Smooth muscle cell (in vitro differentiated cells): ENCODE data around the gene PRR5. TPM values are rescaled to one million over a fixed set of nuclear protein-coding genes. Genes with fewer than 3 reads are reported as not detected.

Experiments used
- DNase-seq: peaks from one replicate; lab custom pipeline; 2025; ENCODE audit not compliant: unreplicated experiment; lab: John Stamatoyannopoulos, UW
- H2AFZ ChIP-seq: fragments of 200-600 bp; sonication (generic); 2 replicates; pipeline ENCODE4 v1.6.0; 2016; ENCODE audit warnings: antibody characterized with exemption, low read depth, mild to moderate bottlenecking
- H3F3A ChIP-seq: fragments of 200-600 bp; sonication (generic); 2 replicates; pipeline ENCODE4 v1.6.0; 2017; ENCODE audit warnings: antibody characterized with exemption, low read depth
- H3K27ac ChIP-seq: fragments of 200-600 bp; sonication (generic); 2 replicates; pipeline ENCODE4 v1.5.1; 2016; ENCODE audit warnings: low read depth, mild to moderate bottlenecking
- H3K27me3 ChIP-seq: fragments of 200-600 bp; sonication (generic); 2 replicates; pipeline ENCODE4 v1.6.1; 2016; ENCODE audit warnings: low read depth, mild to moderate bottlenecking
- H3K36me3 ChIP-seq: fragments of 200-600 bp; sonication (generic); 2 replicates; pipeline ENCODE4 v1.5.1; 2016; ENCODE audit warnings: low read depth
- H3K4me1 ChIP-seq: fragments of 200-600 bp; sonication (generic); 2 replicates; pipeline ENCODE4 v1.5.1; 2016; ENCODE audit warnings: low read depth
- H3K4me2 ChIP-seq: fragments of 200-600 bp; sonication (generic); 2 replicates; pipeline ENCODE4 v1.6.0; 2016; ENCODE audit warnings: mild to moderate bottlenecking
- H3K4me3 ChIP-seq: fragments of 200-600 bp; sonication (generic); 2 replicates; pipeline ENCODE4 v1.5.1; 2016; ENCODE audit warnings: mild to moderate bottlenecking
- H3K79me2 ChIP-seq: fragments of 200-600 bp; sonication (generic); 2 replicates; pipeline ENCODE4 v1.6.0; 2016; ENCODE audit warnings: low read depth, mild to moderate bottlenecking
- H3K9ac ChIP-seq: fragments of 200-600 bp; sonication (generic); 2 replicates; pipeline ENCODE4 v1.6.0; 2016; ENCODE audit warnings: low read depth
- H3K9me3 ChIP-seq: fragments of 200-600 bp; sonication (generic); replicated peaks from 2 replicates; pipeline ENCODE4 v1.5.1; 2016; ENCODE audit warnings: low read depth
- H4K20me1 ChIP-seq: fragments of 200-600 bp; sonication (generic); 2 replicates; pipeline ENCODE4 v1.6.0; 2016; ENCODE audit warnings: low read depth
- WGBS: methylation state at CpG from one replicate; pipeline ENCODE4 v1.1.7; 2016; ENCODE audit warnings: low lambda C conversion rate; 5-methylcytosine and 5-hydroxymethylcytosine counted together
- polyA plus RNA-seq: library from polyadenylated mRNA; unstranded; fragments of >200 nt; fragmentation: Nextera tagmentation; extraction: Ambion mirVana; gene quantifications from 2 replicates; pipeline ENCODE4 v1.2.1, GENCODE V29; 2016
- total RNA-seq: library from RNA; depleted of rRNA; stranded (reverse); fragments of >200 nt; gene quantifications from 2 replicates; pipeline ENCODE4 v1.2.3, GENCODE V29; 2014
- TF ChIP-seq, protein P1 (sequence below): fragments of 200-600 bp; sonication (generic); IDR thresholded peaks from 2 replicates; pipeline ENCODE4 v1.5.1; 2017; ENCODE audit warnings: borderline replicate concordance, mild to moderate bottlenecking, antibody characterized with exemption; ENCODE audit not compliant: insufficient read depth, poor library complexity, severe bottlenecking

Gene PRR5
- total and polyA plus RNA-seq, 2 experiments from 2014 or later = 16.3 to 25.5 TPM

DNA sequence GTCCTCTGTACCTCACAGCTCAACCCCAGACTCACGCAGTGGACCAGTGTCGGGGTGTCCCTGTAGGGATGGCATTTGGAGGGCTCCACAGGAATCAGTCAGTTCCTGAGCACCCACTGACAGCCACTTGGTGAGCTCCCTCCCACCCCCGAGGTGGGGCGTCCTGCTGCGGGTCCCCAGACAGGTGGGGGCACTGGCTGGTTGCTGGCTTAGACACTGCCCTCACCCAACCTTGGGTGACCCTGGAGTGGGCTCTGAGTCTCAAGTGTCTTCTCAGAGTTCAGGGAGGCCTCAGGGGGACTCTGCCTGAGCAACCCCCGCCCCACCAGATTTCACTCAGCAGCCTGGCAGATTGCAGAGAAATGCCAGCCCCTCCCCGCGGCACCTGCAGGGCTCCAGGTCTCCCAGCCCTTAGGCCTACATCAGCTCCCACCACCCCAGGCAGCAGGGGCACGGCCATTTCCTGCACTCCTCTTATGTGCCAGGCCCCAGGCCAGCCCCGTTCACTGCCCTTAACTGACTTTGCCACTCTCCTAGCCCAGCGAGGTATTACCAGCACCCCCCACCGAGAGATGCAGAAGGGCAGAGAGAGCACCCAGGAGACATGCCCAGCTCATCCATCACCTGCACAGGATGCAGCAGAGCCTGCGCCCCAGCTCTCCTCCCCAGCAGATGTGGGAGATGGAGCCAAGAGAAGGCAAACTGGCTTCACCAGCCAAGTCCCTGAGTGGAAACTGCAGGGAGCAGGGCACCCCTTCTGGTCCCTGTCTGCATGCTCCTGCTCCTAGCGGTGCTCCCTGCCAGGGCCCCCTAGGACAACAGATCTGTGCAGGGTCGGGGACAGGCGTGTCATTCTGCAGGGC, 2.4 kb downstream of the PRR5 start:
- H3K36me3 ChIP-seq = no peaks in the 10 kb centered on the region
- H3K9ac ChIP-seq = no peak overlapping the region
- no peaks in the 10 kb centered on the region for H3K27me3 ChIP-seq
- H3K27ac ChIP-seq = no peak overlapping the region
- H3K4me3 ChIP-seq = no peak overlapping the region
- no peak for DNase-seq
- no peak overlapping the region for H3K4me2 ChIP-seq
- peaks cover 28% of the 10 kb centered on the region for H3K79me2 ChIP-seq
- H3F3A ChIP-seq = peaks cover 16% of the 10 kb centered on the region
- peaks cover 66% of the 10 kb centered on the region for H4K20me1 ChIP-seq
- TF ChIP-seq, protein P1, sequence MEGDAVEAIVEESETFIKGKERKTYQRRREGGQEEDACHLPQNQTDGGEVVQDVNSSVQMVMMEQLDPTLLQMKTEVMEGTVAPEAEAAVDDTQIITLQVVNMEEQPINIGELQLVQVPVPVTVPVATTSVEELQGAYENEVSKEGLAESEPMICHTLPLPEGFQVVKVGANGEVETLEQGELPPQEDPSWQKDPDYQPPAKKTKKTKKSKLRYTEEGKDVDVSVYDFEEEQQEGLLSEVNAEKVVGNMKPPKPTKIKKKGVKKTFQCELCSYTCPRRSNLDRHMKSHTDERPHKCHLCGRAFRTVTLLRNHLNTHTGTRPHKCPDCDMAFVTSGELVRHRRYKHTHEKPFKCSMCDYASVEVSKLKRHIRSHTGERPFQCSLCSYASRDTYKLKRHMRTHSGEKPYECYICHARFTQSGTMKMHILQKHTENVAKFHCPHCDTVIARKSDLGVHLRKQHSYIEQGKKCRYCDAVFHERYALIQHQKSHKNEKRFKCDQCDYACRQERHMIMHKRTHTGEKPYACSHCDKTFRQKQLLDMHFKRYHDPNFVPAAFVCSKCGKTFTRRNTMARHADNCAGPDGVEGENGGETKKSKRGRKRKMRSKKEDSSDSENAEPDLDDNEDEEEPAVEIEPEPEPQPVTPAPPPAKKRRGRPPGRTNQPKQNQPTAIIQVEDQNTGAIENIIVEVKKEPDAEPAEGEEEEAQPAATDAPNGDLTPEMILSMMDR = no peak
- peaks cover 18% of the 10 kb centered on the region for H3K4me1 ChIP-seq
- WGBS = 97% methylated on average over 15 of the region's 16 CpGs
- H2AFZ ChIP-seq = no peak overlapping the region
- H3K9me3 ChIP-seq = no peaks in the 10 kb centered on the region

DNA sequence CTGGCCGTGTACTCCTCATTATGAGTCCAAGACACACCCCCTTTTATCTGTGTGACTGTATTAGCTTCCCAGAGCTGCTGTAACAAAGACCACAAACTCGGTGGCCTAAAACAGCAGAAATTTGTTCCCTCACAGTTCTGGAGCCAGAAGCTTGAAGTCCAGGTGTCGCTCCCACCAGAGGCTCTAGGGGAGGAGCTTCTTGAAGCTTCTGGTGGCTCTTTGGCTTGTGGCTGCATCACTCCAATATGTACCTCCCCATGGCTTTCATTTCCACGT, 3.0 kb downstream of the PRR5 start:
- Histone ChIP-seq H3K79me2 (peaks cover 28% of the 10 kb centered on the region), H3K4me2 (no peak overlapping the region), H3F3A (peaks cover 11% of the 10 kb centered on the region), H2AFZ (no peak overlapping the region), H3K27me3 (no peaks in the 10 kb centered on the region), H3K36me3 (no peaks in the 10 kb centered on the region), H3K4me3 (no peak overlapping the region), H3K27ac (no peak overlapping the region), H3K9ac (no peak overlapping the region), H3K4me1 (peaks cover 12% of the 10 kb centered on the region), H3K9me3 (no peaks in the 10 kb centered on the region), H4K20me1 (peaks cover 72% of the 10 kb centered on the region)
- DNase-seq = no peak
- 93% methylated on average over 4 of the region's 4 CpGs for whole genome bisulfite sequencing
- TF ChIP-seq, protein P1 = no peak

DNA sequence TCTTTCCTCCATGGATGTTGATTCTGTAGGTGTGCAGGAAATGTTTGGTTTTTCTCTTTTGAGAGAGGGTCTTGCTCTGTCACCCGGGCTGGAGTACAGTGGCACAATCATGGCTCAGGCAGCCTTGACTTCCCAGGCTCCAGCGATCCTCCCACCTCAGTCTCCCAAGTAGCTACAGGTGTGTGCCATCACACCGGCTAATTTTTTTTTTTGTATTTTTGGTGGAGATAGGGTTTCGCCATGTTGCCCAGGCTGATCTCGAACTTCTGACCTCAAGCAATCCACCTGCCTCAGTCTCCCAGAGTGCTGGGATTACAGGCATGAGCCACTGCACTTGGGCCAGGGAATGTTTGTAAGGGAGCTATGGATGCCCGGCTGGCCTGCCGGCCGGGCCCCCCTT, 4.5 kb downstream of the PRR5 start:
- Histone ChIP-seq H3K9me3 (no peaks in the 10 kb centered on the region), H3K79me2 (peaks cover 28% of the 10 kb centered on the region), H3K4me3 (no peak overlapping the region), H3K4me1 (peaks cover 11% of the 10 kb centered on the region), H3K4me2 (no peak overlapping the region), H3K9ac (no peak overlapping the region), H2AFZ (no peak overlapping the region), H4K20me1 (peaks cover 87% of the 10 kb centered on the region), H3K27ac (no peak overlapping the region), H3K27me3 (no peaks in the 10 kb centered on the region), H3F3A (peaks cover under 1% of the 10 kb centered on the region), H3K36me3 (no peaks in the 10 kb centered on the region)
- TF ChIP-seq, protein P1 = no peak
- 87% methylated on average over 8 of the region's 8 CpGs for whole genome bisulfite sequencing
- DNase-seq = no peak

DNA sequence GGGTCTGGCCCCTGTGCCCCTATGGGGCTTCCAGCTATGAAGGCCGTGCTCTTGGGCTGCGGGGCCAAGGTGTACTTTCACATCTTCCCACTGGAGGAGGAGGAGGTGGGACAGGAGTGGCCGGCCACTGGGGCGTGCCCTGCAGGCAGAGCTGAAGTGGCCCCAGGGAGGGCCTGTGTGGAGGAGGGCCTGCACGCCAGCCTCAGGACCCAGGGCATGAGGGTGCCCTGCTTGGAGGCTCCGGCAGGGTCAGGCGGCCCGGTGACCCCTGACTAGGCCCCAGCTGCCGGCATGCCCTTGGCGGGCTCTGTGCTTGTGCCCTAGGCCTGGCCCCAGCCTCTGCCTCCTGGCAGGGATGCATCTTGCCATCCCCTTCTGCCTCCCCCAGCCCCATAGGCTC, 5.2 kb downstream of the PRR5 start:
- no peak overlapping the region for H3K4me3 ChIP-seq
- H3K27me3 ChIP-seq = no peaks in the 10 kb centered on the region
- DNase-seq = no peak
- WGBS = 94% methylated on average over 7 of the region's 10 CpGs
- H3K9me3 ChIP-seq = no peaks in the 10 kb centered on the region
- peaks cover 11% of the 10 kb centered on the region for H3K4me1 ChIP-seq
- peaks cover 32% of the 10 kb centered on the region for H3K79me2 ChIP-seq
- peaks cover 94% of the 10 kb centered on the region for H4K20me1 ChIP-seq
- TF ChIP-seq, protein P1 = no peak
- no peak overlapping the region for H3K9ac ChIP-seq
- H3K27ac ChIP-seq = no peak overlapping the region
- H3K4me2 ChIP-seq = no peak overlapping the region
- H3K36me3 ChIP-seq = no peaks in the 10 kb centered on the region
- H3F3A ChIP-seq = no peaks in the 10 kb centered on the region
- no peak overlapping the region for H2AFZ ChIP-seq
